Measurements from ENCODE around the gene CHAT.

Gene CHAT

GRCh38 chr10:49610458-49611165 is 3.2 kb upstream of the CHAT start:
- Histone ChIP-seq H2BK15ac (ENCODE audit: low read depth, poor library complexity, severe bottlenecking) (no peak overlapping the region), H3K9me3 (ENCODE audit: control insufficient read depth, low read length) (peaks cover 4% of the 10 kb centered on the region), H3K4ac (ENCODE audit: low read depth in 1 of 2, low read length in 2 of 2) (no peak overlapping the region), H2BK12ac (ENCODE audit: low read length in 2 of 2) (no peak overlapping the region), H3K14ac (ENCODE audit: low read length in 2 of 2) (no peak overlapping the region), H3K4me1 (ENCODE audit: control insufficient read depth, insufficient read depth, low read depth, low read length) (peaks cover 27% of the 10 kb centered on the region), H2AK5ac (ENCODE audit: low read length, severe bottlenecking) (no peak overlapping the region), H3K27me3 (ENCODE audit: control insufficient read depth in 1 of 2, insufficient read depth in 1 of 2, low read length in 2 of 2) (peaks cover 83 to 84% of the 10 kb centered on the region in 2 experiments), H3K79me1 (replicated peaks; ENCODE audit: low read length, poor library complexity, severe bottlenecking) (no peaks in the 10 kb centered on the region), H4K91ac (ENCODE audit: low read length) (no peak overlapping the region), H3K4me3 (ENCODE audit: insufficient read depth in 1 of 2, low read depth in 1 of 2, low read length in 2 of 2) (no peak overlapping the region), H2BK120ac (ENCODE audit: low read depth, low read length) (no peak overlapping the region), H3K18ac (ENCODE audit: low read depth in 1 of 2, low read length in 2 of 2) (no peak overlapping the region), H3K23ac (ENCODE audit: low read length in 2 of 2) (no peak overlapping the region), H3K9ac (ENCODE audit: low read length) (no peak overlapping the region), H3K4me2 (ENCODE audit: low read length, poor library complexity, severe bottlenecking) (peak overlapping the region; percentile 71), H3K27ac (ENCODE audit: low read length, poor library complexity, severe bottlenecking) (no peak overlapping the region), H2BK5ac (ENCODE audit: low read depth, low read length, poor library complexity, severe bottlenecking) (no peak overlapping the region), H2AFZ (ENCODE audit: low read depth, low read length) (no peak overlapping the region), H3K36me3 (ENCODE audit: control insufficient read depth in 1 of 2, insufficient read depth in 2 of 2, low read depth in 1 of 2, low read length in 2 of 2) (peaks cover 0 to 5% of the 10 kb centered on the region in 2 experiments), H4K8ac (ENCODE audit: low read length) (no peak overlapping the region)
- no peak for DNase-seq
- WGBS = 6% methylated on average over 71 of the region's 72 CpGs

GRCh38 chr10:49611166-49611815 is 2.5 kb upstream of the CHAT start:
- Histone ChIP-seq H4K91ac (ENCODE audit: low read length) (no peak overlapping the region), H2AFZ (ENCODE audit: low read depth, low read length) (no peak overlapping the region), H3K4me2 (ENCODE audit: low read length, poor library complexity, severe bottlenecking) (no peak overlapping the region), H3K36me3 (ENCODE audit: control insufficient read depth in 1 of 2, insufficient read depth in 2 of 2, low read depth in 1 of 2, low read length in 2 of 2) (peaks cover 0 to 5% of the 10 kb centered on the region in 2 experiments), H2BK120ac (ENCODE audit: low read depth, low read length) (no peak overlapping the region), H3K9me3 (ENCODE audit: control insufficient read depth, low read length) (peaks cover 4% of the 10 kb centered on the region), H2AK5ac (ENCODE audit: low read length, severe bottlenecking) (no peak overlapping the region), H3K9ac (ENCODE audit: low read length) (no peak overlapping the region), H2BK5ac (ENCODE audit: low read depth, low read length, poor library complexity, severe bottlenecking) (no peak overlapping the region), H3K4ac (ENCODE audit: low read depth in 1 of 2, low read length in 2 of 2) (no peak overlapping the region), H3K23ac (ENCODE audit: low read length in 2 of 2) (no peak overlapping the region), H3K27me3 (ENCODE audit: control insufficient read depth in 1 of 2, insufficient read depth in 1 of 2, low read length in 2 of 2) (peaks cover 86 to 89% of the 10 kb centered on the region in 2 experiments), H3K18ac (ENCODE audit: low read depth in 1 of 2, low read length in 2 of 2) (no peak overlapping the region), H2BK15ac (ENCODE audit: low read depth, poor library complexity, severe bottlenecking) (no peak overlapping the region), H3K79me1 (replicated peaks; ENCODE audit: low read length, poor library complexity, severe bottlenecking) (no peaks in the 10 kb centered on the region), H3K4me3 (ENCODE audit: insufficient read depth in 1 of 2, low read depth in 1 of 2, low read length in 2 of 2) (no peak overlapping the region), H2BK12ac (ENCODE audit: low read length in 2 of 2) (no peak overlapping the region), H3K14ac (ENCODE audit: low read length in 2 of 2) (no peak overlapping the region), H4K8ac (ENCODE audit: low read length) (no peak overlapping the region), H3K27ac (ENCODE audit: low read length, poor library complexity, severe bottlenecking) (no peak overlapping the region), H3K4me1 (ENCODE audit: control insufficient read depth, insufficient read depth, low read depth, low read length) (peaks cover 27% of the 10 kb centered on the region)
- no peak for DNase-seq
- 11% methylated on average over 63 of the region's 63 CpGs for WGBS

- Histone ChIP-seq H4K8ac (ENCODE audit: low read length) (no peak overlapping the region), H3K23ac (ENCODE audit: low read length in 2 of 2) (no peak overlapping the region), H3K14ac (ENCODE audit: low read length in 2 of 2) (no peak overlapping the region), H2AFZ (ENCODE audit: low read depth, low read length) (no peak overlapping the region), H3K27ac (ENCODE audit: low read length, poor library complexity, severe bottlenecking) (no peak overlapping the region), H4K91ac (ENCODE audit: low read length) (no peak overlapping the region), H2BK15ac (ENCODE audit: low read depth, poor library complexity, severe bottlenecking) (no peak overlapping the region), H3K36me3 (ENCODE audit: control insufficient read depth in 1 of 2, insufficient read depth in 2 of 2, low read depth in 1 of 2, low read length in 2 of 2) (peaks cover 0 to 5% of the 10 kb centered on the region in 2 experiments), H3K27me3 (ENCODE audit: control insufficient read depth in 1 of 2, insufficient read depth in 1 of 2, low read length in 2 of 2) (peaks cover 90 to 93% of the 10 kb centered on the region in 2 experiments), H2BK120ac (ENCODE audit: low read depth, low read length) (no peak overlapping the region), H3K4me2 (ENCODE audit: low read length, poor library complexity, severe bottlenecking) (no peak overlapping the region), H2AK5ac (ENCODE audit: low read length, severe bottlenecking) (no peak overlapping the region), H3K9ac (ENCODE audit: low read length) (no peak overlapping the region), H3K79me1 (replicated peaks; ENCODE audit: low read length, poor library complexity, severe bottlenecking) (no peaks in the 10 kb centered on the region), H3K4ac (ENCODE audit: low read depth in 1 of 2, low read length in 2 of 2) (no peak overlapping the region), H3K9me3 (ENCODE audit: control insufficient read depth, low read length) (peaks cover 4% of the 10 kb centered on the region), H3K4me1 (ENCODE audit: control insufficient read depth, insufficient read depth, low read depth, low read length) (peaks cover 27% of the 10 kb centered on the region), H2BK12ac (ENCODE audit: low read length in 2 of 2) (no peak overlapping the region), H2BK5ac (ENCODE audit: low read depth, low read length, poor library complexity, severe bottlenecking) (no peak overlapping the region), H3K4me3 (ENCODE audit: insufficient read depth in 1 of 2, low read depth in 1 of 2, low read length in 2 of 2) (no peak overlapping the region), H3K18ac (ENCODE audit: low read depth in 1 of 2, low read length in 2 of 2) (no peak overlapping the region)
- no peak for DNase-seq
- WGBS = 15% methylated on average over 53 of the region's 53 CpGs
Measured at GRCh38 chr10:49611816-49612512, 1.9 kb upstream of the CHAT start.

GRCh38 chr10:49612513-49613164 is 1.2 kb upstream of the CHAT start:
- H3K14ac ChIP-seq (ENCODE audit: low read length in 2 of 2) = no peak overlapping the region

More at GRCh38 chr10:49612513-49613164, 1.2 kb upstream of the CHAT start:
- H3K4me1 ChIP-seq (ENCODE audit: control insufficient read depth, insufficient read depth, low read depth, low read length) = peaks cover 25% of the 10 kb centered on the region
- H2AFZ ChIP-seq (ENCODE audit: low read depth, low read length) = no peak overlapping the region
- peaks cover 90 to 94% of the 10 kb centered on the region in 2 experiments for H3K27me3 ChIP-seq (ENCODE audit: control insufficient read depth in 1 of 2, insufficient read depth in 1 of 2, low read length in 2 of 2)
- no peak overlapping the region for H2BK15ac ChIP-seq (ENCODE audit: low read depth, poor library complexity, severe bottlenecking)
- H4K91ac ChIP-seq (ENCODE audit: low read length) = no peak overlapping the region
- no peak for DNase-seq
- no peak overlapping the region for H3K4ac ChIP-seq (ENCODE audit: low read depth in 1 of 2, low read length in 2 of 2)
- no peak overlapping the region for H2BK12ac ChIP-seq (ENCODE audit: low read length in 2 of 2)
- WGBS = 9% methylated on average over 29 of the region's 29 CpGs
- H3K27ac ChIP-seq (ENCODE audit: low read length, poor library complexity, severe bottlenecking) = no peak overlapping the region
- peaks cover 0 to 5% of the 10 kb centered on the region in 2 experiments for H3K36me3 ChIP-seq (ENCODE audit: control insufficient read depth in 1 of 2, insufficient read depth in 2 of 2, low read depth in 1 of 2, low read length in 2 of 2)
- no peak overlapping the region for H3K18ac ChIP-seq (ENCODE audit: low read depth in 1 of 2, low read length in 2 of 2)
- no peak overlapping the region for H3K9ac ChIP-seq (ENCODE audit: low read length)
- peaks cover 4% of the 10 kb centered on the region for H3K9me3 ChIP-seq (ENCODE audit: control insufficient read depth, low read length)
- no peaks in the 10 kb centered on the region for H3K79me1 ChIP-seq (replicated peaks; ENCODE audit: low read length, poor library complexity, severe bottlenecking)
- no peak overlapping the region for H3K4me3 ChIP-seq (ENCODE audit: insufficient read depth in 1 of 2, low read depth in 1 of 2, low read length in 2 of 2)
- H2AK5ac ChIP-seq (ENCODE audit: low read length, severe bottlenecking) = no peak overlapping the region
- H3K4me2 ChIP-seq (ENCODE audit: low read length, poor library complexity, severe bottlenecking) = no peak overlapping the region
- no peak overlapping the region for H2BK5ac ChIP-seq (ENCODE audit: low read depth, low read length, poor library complexity, severe bottlenecking)
- no peak overlapping the region for H3K23ac ChIP-seq (ENCODE audit: low read length in 2 of 2)
- H4K8ac ChIP-seq (ENCODE audit: low read length) = no peak overlapping the region
- H2BK120ac ChIP-seq (ENCODE audit: low read depth, low read length) = no peak overlapping the region

Data from mesenchymal stem cell (in vitro differentiated cells and primary cell).